IMR-90 (cell line): ENCODE results near the gene ESR2. TPM values are rescaled to one million over a fixed set of nuclear protein-coding genes. Genes with fewer than 3 reads are reported as not detected.

Experiments used
- ATAC-seq: fragments of 200-7000 bp; cut with Tn5 transposase; 2 replicates; pipeline ENCODE4 v1.9.1; 2020; ENCODE audit warnings: low read depth, mild to moderate bottlenecking, moderate library complexity
- BruUV-seq: library from RNA; stranded (reverse); fragments of 400-500 nt; replicated peaks from 2 replicates; lab custom pipeline; 2021; lab: Mats Ljungman, UMichigan
- CTCF ChIA-PET: fragments of 300-600 bp; formaldehyde crosslinking; extraction: SDS; loops from one replicate; lab custom pipeline; 2021; ENCODE audit warnings: antibody characterized with exemption; lab: Yijun Ruan, JAX
- POLR2A ChIA-PET: fragments of 300-600 bp; sonication (Branson Sonifier 250); formaldehyde crosslinking; loops from one replicate; lab custom pipeline; 2022; ENCODE audit warnings: antibody characterized with exemption; ENCODE audit not compliant: unreplicated experiment; lab: Charles Lee
- DNase-seq: peaks from one replicate; pipeline ENCODE4 v3.0.0; 2013
- H2AFZ ChIP-seq: replicated peaks from 2 replicates; pipeline ENCODE3; 2013; ENCODE audit warnings: low read length, mild to moderate bottlenecking; ENCODE audit not compliant: poor library complexity
- H2AK5ac ChIP-seq: 2 replicates; pipeline ENCODE4 v1.6.1; 2013; ENCODE audit warnings: low read depth, low read length, inconsistent platforms
- H2AK9ac ChIP-seq: replicated peaks from 2 replicates; pipeline ENCODE3; 2013; ENCODE audit warnings: mild to moderate bottlenecking, low read depth, low read length, moderate library complexity; ENCODE audit not compliant: poor library complexity
- H2BK120ac ChIP-seq: 2 replicates; pipeline ENCODE4 v1.6.1; 2013; ENCODE audit warnings: low read depth, low read length, inconsistent platforms
- H2BK15ac ChIP-seq: 3 replicates; pipeline ENCODE4 v1.6.1; 2013; ENCODE audit warnings: low read depth, low read length, inconsistent platforms
- H2BK20ac ChIP-seq: 2 replicates; pipeline ENCODE4 v1.6.1; 2013; ENCODE audit warnings: low read depth, mild to moderate bottlenecking, inconsistent platforms, low read length, moderate library complexity
- H2BK5ac ChIP-seq: 2 replicates; pipeline ENCODE4 v1.6.1; 2013; ENCODE audit warnings: mild to moderate bottlenecking, low read depth, low read length, inconsistent platforms; ENCODE audit not compliant: poor library complexity, severe bottlenecking
- H3K14ac ChIP-seq: replicated peaks from 2 replicates; pipeline ENCODE4 v1.6.1; 2013; ENCODE audit warnings: low read depth, low read length, inconsistent platforms
- H3K18ac ChIP-seq: 2 replicates; pipeline ENCODE4 v1.6.1; 2013; ENCODE audit warnings: low read depth, low read length, control low read depth
- H3K23ac ChIP-seq: 2 replicates; pipeline ENCODE4 v1.6.1; 2013; ENCODE audit warnings: low read depth, low read length, inconsistent platforms
- H3K27ac ChIP-seq: 2 replicates; pipeline ENCODE4 v1.5.1; 2013; ENCODE audit warnings: mild to moderate bottlenecking, control low read depth, low read length; ENCODE audit not compliant: insufficient read depth
- H3K27me3 ChIP-seq: 2 replicates; pipeline ENCODE4 v1.6.1; 2013; ENCODE audit warnings: low read length; ENCODE audit not compliant: control insufficient read depth, insufficient read depth
- H3K36me3 ChIP-seq: 2 replicates; pipeline ENCODE4 v1.6.1; 2013; ENCODE audit warnings: low read length, mixed read lengths; ENCODE audit not compliant: control insufficient read depth, insufficient read depth
- H3K4ac ChIP-seq: 2 replicates; pipeline ENCODE4 v1.6.1; 2013; ENCODE audit warnings: low read depth, low read length, inconsistent platforms
- H3K4me1 ChIP-seq: 2 replicates; pipeline ENCODE4 v1.6.1; 2013; ENCODE audit warnings: low read length, mixed read lengths; ENCODE audit not compliant: control insufficient read depth, insufficient read depth
- H3K4me2 ChIP-seq: 2 replicates; pipeline ENCODE4 v1.6.1; 2013; ENCODE audit warnings: low read depth, mild to moderate bottlenecking, control low read depth, low read length, moderate library complexity
- H3K4me3 ChIP-seq: 2 replicates; pipeline ENCODE4 v1.5.1; 2013; ENCODE audit warnings: low read depth, mild to moderate bottlenecking, control low read depth, low read length, moderate library complexity; ENCODE audit not compliant: insufficient read depth
- H3K56ac ChIP-seq: 2 replicates; pipeline ENCODE4 v1.6.1; 2013; ENCODE audit warnings: low read length, inconsistent platforms; ENCODE audit not compliant: insufficient read depth; ENCODE audit errors: extremely low read depth
- H3K79me1 ChIP-seq, 2 experiments: 2 replicates each; pipeline ENCODE4 v1.6.1; 2013; ENCODE audit warnings: low read length in 2 of 2, inconsistent platforms in 1 of 2, low read depth in 1 of 2
- H3K9ac ChIP-seq: 2 replicates; pipeline ENCODE4 v1.6.1; 2013; ENCODE audit warnings: low read depth, low read length, control low read depth
- H3K9me1 ChIP-seq: 2 replicates; pipeline ENCODE4 v1.6.1; 2013; ENCODE audit warnings: low read length, inconsistent platforms; ENCODE audit not compliant: insufficient read depth
- H3K9me3 ChIP-seq: 2 replicates; pipeline ENCODE4 v1.6.1; 2013; ENCODE audit warnings: low read length; ENCODE audit not compliant: control insufficient read depth, insufficient read depth
- H4K20me1 ChIP-seq: 2 replicates; pipeline ENCODE4 v1.6.1; 2013; ENCODE audit warnings: low read length, inconsistent platforms; ENCODE audit not compliant: insufficient read depth
- H4K5ac ChIP-seq: 2 replicates; pipeline ENCODE4 v1.6.1; 2013; ENCODE audit warnings: mild to moderate bottlenecking, low read depth, low read length, control low read depth
- H4K8ac ChIP-seq, 2 experiments: 2 replicates each; pipeline ENCODE4 v1.6.1; 2013; ENCODE audit warnings: low read depth in 2 of 2, low read length in 2 of 2, control low read depth in 1 of 2, inconsistent platforms in 1 of 2
- H4K91ac ChIP-seq: 2 replicates; pipeline ENCODE4 v1.6.1; 2013; ENCODE audit warnings: low read depth, low read length, inconsistent platforms; ENCODE audit not compliant: insufficient read depth
- BHLHE40 ChIP-seq: fragments of 150-350 bp; IDR thresholded peaks from 2 replicates; pipeline ENCODE4 v1.6.1; 2016; ENCODE audit warnings: mild to moderate bottlenecking, low read depth, low read length
- CEBPB ChIP-seq: IDR thresholded peaks from 2 replicates; pipeline ENCODE4 v1.6.1; 2012; ENCODE audit warnings: low read depth, low read length, improper control_type of control experiment
- CHD1 ChIP-seq: IDR thresholded peaks from 2 replicates; pipeline ENCODE4 v1.6.1; 2012; ENCODE audit warnings: low read depth, low read length, improper control_type of control experiment
- CTCF ChIP-seq: conservative IDR thresholded peaks from 2 replicates; pipeline ENCODE4 v1.5.1; 2012; ENCODE audit warnings: mild to moderate bottlenecking, low read depth, low read length, improper control_type of control experiment
- FOS ChIP-seq: fragments of 150-350 bp; IDR thresholded peaks from 2 replicates; pipeline ENCODE4 v1.6.1; 2016; ENCODE audit warnings: low read depth, low read length
- MAFK ChIP-seq: IDR thresholded peaks from 2 replicates; pipeline ENCODE4 v1.6.1; 2012; ENCODE audit warnings: low read depth, low read length, improper control_type of control experiment
- MAZ ChIP-seq: IDR thresholded peaks from 2 replicates; pipeline ENCODE4 v1.6.1; 2012; ENCODE audit warnings: low read depth, mild to moderate bottlenecking, low read length, improper control_type of control experiment, moderate library complexity, borderline replicate concordance
- MXI1 ChIP-seq: IDR thresholded peaks from 2 replicates; pipeline ENCODE4 v1.6.1; 2012; ENCODE audit warnings: low read depth, mild to moderate bottlenecking, low read length, moderate library complexity, borderline replicate concordance
- NFE2L2 ChIP-seq: fragments of 150-350 bp; IDR thresholded peaks from 2 replicates; pipeline ENCODE4 v1.6.1; 2016; ENCODE audit warnings: low read depth, mild to moderate bottlenecking, low read length
- POLR2A ChIP-seq: IDR thresholded peaks from 2 replicates; pipeline ENCODE4 v1.6.1; 2012; ENCODE audit warnings: mild to moderate bottlenecking, low read depth, low read length
- RAD21 ChIP-seq: IDR thresholded peaks from 2 replicates; pipeline ENCODE4 v1.6.1; 2012; ENCODE audit warnings: low read length, improper control_type of control experiment
- RCOR1 ChIP-seq: IDR thresholded peaks from 2 replicates; pipeline ENCODE4 v1.6.1; 2012; ENCODE audit warnings: mild to moderate bottlenecking, low read length, improper control_type of control experiment; ENCODE audit not compliant: insufficient replicate concordance
- RFX5 ChIP-seq: IDR thresholded peaks from 2 replicates; pipeline ENCODE4 v1.8.0; 2012; ENCODE audit warnings: low read depth, mild to moderate bottlenecking, low read length, moderate library complexity
- SMC3 ChIP-seq: fragments of 150-350 bp; IDR thresholded peaks from 2 replicates; pipeline ENCODE4 v1.6.1; 2016; ENCODE audit warnings: low read depth, mild to moderate bottlenecking, antibody characterized with exemption, low read length, moderate library complexity
- USF2 ChIP-seq: fragments of 150-350 bp; IDR thresholded peaks from 2 replicates; pipeline ENCODE4 v1.6.1; 2017; ENCODE audit warnings: mild to moderate bottlenecking, antibody characterized with exemption, low read length, low read depth
- WGBS, 2 experiments: methylation state at CpG; one replicate each; pipeline versions ENCODE4 v1.1.5 to v1.1.7; 2013; ENCODE audit warnings: missing lambda C conversion rate in 2 of 2; ENCODE audit not compliant: insufficient read length in 1 of 2; ENCODE audit errors: extremely low coverage in 2 of 2; 5-methylcytosine and 5-hydroxymethylcytosine counted together
- dilution Hi-C: fragments of 300-500 bp; cut with HindIII; formaldehyde crosslinking; loops from one replicate; pipeline ENCODE4 v1.14.3; 2018; ENCODE audit warnings: low sequenced_read_pairs; ENCODE audit not compliant: unreplicated experiment
- in situ Hi-C: fragments of 300-500 bp; cut with MboI; formaldehyde crosslinking; loops from 3 replicates; pipeline ENCODE4 v1.14.3; 2019; ENCODE audit warnings: low sequenced_read_pairs, inconsistent platforms, mixed read lengths
- intact Hi-C: fragments of 100-400 bp; cut with micrococcal nuclease; formaldehyde crosslinking; loops from 2 replicates; pipeline ENCODE4 v1.10.0; 2022
- polyA plus RNA-seq, 3 experiments: library from polyadenylated mRNA; depleted of rRNA; stranded (reverse); fragments of >200 nt; gene quantifications; 2 replicates each; pipeline ENCODE4 v1.2.3, GENCODE V29; 2012; ENCODE audit warnings: low replicate concordance in 1 of 3
- total RNA-seq: library from RNA; depleted of rRNA; stranded (reverse); fragments of >200 nt; gene quantifications from 2 replicates; pipeline ENCODE4 v1.2.3, GENCODE V29; 2012
- TF ChIP-seq, protein P1 (sequence below): fragments of 150-350 bp; IDR thresholded peaks from 2 replicates; pipeline ENCODE4 v1.6.1; 2016; ENCODE audit warnings: low read depth, mild to moderate bottlenecking, low read length, moderate library complexity, borderline replicate concordance

The ESR2 gene
- total and polyA plus RNA-seq, 2 of the 4 experiments (the other 2 are of a cell fraction): under 0.01 to 0.03 TPM

DNA sequence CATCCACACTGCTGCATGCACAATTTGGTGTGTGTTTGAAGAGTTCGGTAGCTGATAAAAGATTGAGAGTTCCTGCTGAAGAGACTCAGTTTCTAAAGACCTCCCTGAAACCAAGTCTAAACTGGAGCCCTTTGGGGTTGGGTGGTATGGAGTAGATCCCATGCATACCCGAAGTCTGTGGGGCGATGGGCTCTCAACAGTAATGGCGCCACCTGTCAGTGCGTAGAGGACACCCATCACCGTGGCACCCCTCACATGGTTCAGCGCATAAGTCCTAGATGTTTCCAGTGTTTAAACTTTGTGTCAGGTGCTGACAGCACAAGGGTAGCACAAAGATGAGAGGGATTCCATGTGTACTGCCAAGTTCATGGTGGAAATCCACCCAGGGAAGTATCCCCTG, 85.9 kb downstream of the ESR2 start:
- no peak overlapping the region for H2BK120ac ChIP-seq
- no peaks in the 10 kb centered on the region for H3K79me1 ChIP-seq
- peaks cover 9% of the 10 kb centered on the region; the same call in 1 of the 2 replicates for H3K4me1 ChIP-seq
- BruUV-seq: no TSS peak
- H3K56ac ChIP-seq: no peak overlapping the region
- no peak overlapping the region for H2BK20ac ChIP-seq
- ATAC-seq: no peak
- no peak overlapping the region for H4K5ac ChIP-seq
- no peak for TF ChIP-seq CTCF
- TF ChIP-seq, protein P1, sequence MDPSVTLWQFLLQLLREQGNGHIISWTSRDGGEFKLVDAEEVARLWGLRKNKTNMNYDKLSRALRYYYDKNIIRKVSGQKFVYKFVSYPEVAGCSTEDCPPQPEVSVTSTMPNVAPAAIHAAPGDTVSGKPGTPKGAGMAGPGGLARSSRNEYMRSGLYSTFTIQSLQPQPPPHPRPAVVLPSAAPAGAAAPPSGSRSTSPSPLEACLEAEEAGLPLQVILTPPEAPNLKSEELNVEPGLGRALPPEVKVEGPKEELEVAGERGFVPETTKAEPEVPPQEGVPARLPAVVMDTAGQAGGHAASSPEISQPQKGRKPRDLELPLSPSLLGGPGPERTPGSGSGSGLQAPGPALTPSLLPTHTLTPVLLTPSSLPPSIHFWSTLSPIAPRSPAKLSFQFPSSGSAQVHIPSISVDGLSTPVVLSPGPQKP: no peak
- TF ChIP-seq POLR2A: no peak
- no peak for TF ChIP-seq NFE2L2
- TF ChIP-seq CHD1: no peak
- no peak for TF ChIP-seq CEBPB
- TF ChIP-seq MXI1: no peak
- TF ChIP-seq MAFK: no peak
- TF ChIP-seq RAD21: no peak
- TF ChIP-seq FOS: no peak
- TF ChIP-seq RCOR1: no peak
- no peak for TF ChIP-seq SMC3
- TF ChIP-seq BHLHE40: no peak
- no peak for TF ChIP-seq MAZ
- no peak for TF ChIP-seq USF2
- no peak for TF ChIP-seq RFX5
- POLR2A ChIA-PET: no interaction called here
- peaks cover 6% of the 10 kb centered on the region; the same call in 1 of the 2 replicates for H3K36me3 ChIP-seq
- H4K8ac ChIP-seq: no peak overlapping the region
- intact Hi-C loops (no loop called here), in situ Hi-C loops (no loop called here), dilution Hi-C loops (no loop called here)
- H3K14ac ChIP-seq: no peak overlapping the region
- H3K9ac ChIP-seq: no peak overlapping the region
- H3K4ac ChIP-seq: no peak overlapping the region
- no peak for DNase-seq
- no peaks in the 10 kb centered on the region for H4K20me1 ChIP-seq
- no peak overlapping the region for H4K91ac ChIP-seq
- no peak overlapping the region for H3K4me2 ChIP-seq
- no peak overlapping the region for H3K4me3 ChIP-seq
- H3K27me3 ChIP-seq: no peaks in the 10 kb centered on the region
- no peak overlapping the region for H2BK5ac ChIP-seq
- H2AK5ac ChIP-seq: no peak overlapping the region
- WGBS, 2 experiments: 100% methylated on average over 4 of the region's 7 CpGs; no CpG with 5 or more reads in 1 of the 2 experiments
- H2AFZ ChIP-seq: no peak overlapping the region
- H3K9me1 ChIP-seq: no peaks in the 10 kb centered on the region
- H2AK9ac ChIP-seq: no peak overlapping the region
- no peak overlapping the region for H2BK15ac ChIP-seq
- CTCF ChIA-PET: no interaction called here
- H3K23ac ChIP-seq: no peak overlapping the region
- H3K27ac ChIP-seq: no peak overlapping the region
- no peaks in the 10 kb centered on the region for H3K9me3 ChIP-seq
- H3K18ac ChIP-seq: no peak overlapping the region
